Stomach (tissue), 9 donors: ENCODE measurements around the gene LHFPL2. TPM values are rescaled to one million over a fixed set of nuclear protein-coding genes. Genes with fewer than 3 reads are reported as not detected.

Source experiments
- DNase-seq, 2 donors: peaks; one replicate each; pipeline versions ENCODE4 v3.0.0 to v3.0.0-alpha.2; 2013 to 2019
- H3K27ac ChIP-seq, 5 donors: fragments of 200-600 bp in 4 of 5; sonication (generic) in 4 of 5; one replicate each; pipeline ENCODE4 v1.5.1; 2013 to 2019; ENCODE audit warnings: mild to moderate bottlenecking in 1 of 5, moderate library complexity in 1 of 5
- H3K27me3 ChIP-seq, 3 donors: fragments of 200-600 bp; sonication (generic); one replicate each; pipeline ENCODE4 v1.5.1; 2017 to 2019; ENCODE audit warnings: mixed run types in 1 of 3
- H3K36me3 ChIP-seq, 4 donors: fragments of 200-600 bp; sonication (generic); 1 replicate in 3 of 4; 2 replicates in 1 of 4; pipeline ENCODE4 v1.5.1; 2016 to 2019
- H3K4me1 ChIP-seq, 4 donors: fragments of 200-600 bp; sonication (generic); one replicate each; pipeline ENCODE4 v1.5.1; 2016 to 2019
- H3K4me3 ChIP-seq, 4 donors: fragments of 200-600 bp; sonication (generic) in 3 of 4; one replicate each; pipeline ENCODE4 v1.5.1; 2016 to 2019; ENCODE audit warnings: mild to moderate bottlenecking in 1 of 4
- H3K9me3 ChIP-seq, 4 donors: fragments of 200-600 bp; sonication (generic); one replicate each; pipeline ENCODE4 v1.5.1; 2016 to 2019
- CTCF ChIP-seq, 7 experiments: fragments of 450-650 bp in 4 of 7; fragments of 200-600 bp in 3 of 7; sonication (generic) in 3 of 7; IDR thresholded peaks; one replicate each; pipeline ENCODE4 v1.5.1; 2016 to 2019; ENCODE audit warnings: antibody characterized with exemption in 7 of 7, control low read depth in 2 of 7, mild to moderate bottlenecking in 1 of 7
- EP300 ChIP-seq: sonication (generic); formaldehyde crosslinking; IDR thresholded peaks from one replicate; pipeline ENCODE4 v1.6.1; 2017; ENCODE audit warnings: antibody characterized with exemption
- POLR2A ChIP-seq, 4 donors: fragments of 450-650 bp; IDR thresholded peaks; one replicate each; pipeline ENCODE4 v1.6.1; 2016; ENCODE audit warnings: antibody characterized with exemption in 4 of 4, control low read depth in 2 of 4, mild to moderate bottlenecking in 1 of 4, moderate library complexity in 1 of 4
- POLR2AphosphoS5 ChIP-seq, 3 donors: sonication (generic); formaldehyde crosslinking; IDR thresholded peaks; one replicate each; pipeline ENCODE4 v1.6.1; 2016; ENCODE audit warnings: antibody characterized with exemption in 3 of 3
- WGBS, 5 donors: extraction: QIAGEN DNeasy Blood & Tissue Kit in 3 of 5; methylation state at CpG; one replicate each; pipeline versions ENCODE4 v1.1.5 to v1.1.7; 2013 to 2018; 5-methylcytosine and 5-hydroxymethylcytosine counted together
- intact Hi-C: fragments of 100-400 bp; cut with DNase I; formaldehyde crosslinking; loops from one replicate; pipeline ENCODE4 v1.15.1; 2023; ENCODE audit warnings: low total_unique reads
- polyA plus RNA-seq, 3 donors: library from polyadenylated mRNA; stranded (reverse); fragments of 200-250 nt; gene quantifications; one replicate each; pipeline ENCODE4 v1.2.3, GENCODE V29; 2013
- total RNA-seq, 5 donors: library from RNA; depleted of rRNA; stranded (reverse); fragments of >200 nt; gene quantifications; one replicate each; pipeline versions ENCODE4 v1.1.0 to v1.2.3, GENCODE V29; 2014 to 2016
- donor health status: healthy with polysubstance abuse.
- donor health status: Bipolar disorder and iron deficiency.
- donor health status: healthy.

LHFPL2 gene
- total and polyA plus RNA-seq, 8 donors, result 3.7 to 53.6 (median 24.3) TPM

- intact Hi-C loops, result no loop called here
- Histone ChIP-seq H3K4me1 (peaks cover 9 to 29% (median 18%) of the 10 kb centered on the region in 4 donors), H3K36me3 (no peaks in the 10 kb centered on the region), H3K4me3 (no peak overlapping the region), H3K27me3 (no peaks in the 10 kb centered on the region), H3K27ac (peak overlapping the region in 1 of 5 donors; percentile 47), H3K9me3 (no peaks in the 10 kb centered on the region)
- 72 to 88% (median 84%) methylated on average over 6 of the region's 6 CpGs for WGBS, 5 donors
- no peak for DNase-seq
- TF ChIP-seq EP300 (no peak), POLR2A (IDR thresholded peaks at IDR 0.05) (no peak), CTCF (IDR thresholded peaks at IDR 0.05) (no peak), POLR2AphosphoS5 (IDR thresholded peaks at IDR 0.05) (peak in 1 of 3 donors; percentile 25)
These were observed 62.3 kb downstream of the LHFPL2 start for GRCh38 chr5:78586251-78586650.

- Histone ChIP-seq H3K36me3 (no peaks in the 10 kb centered on the region), H3K9me3 (no peaks in the 10 kb centered on the region), H3K27ac (peak overlapping the region in 3 of 5 donors; percentile 46 to 58 (median 50)), H3K27me3 (no peaks in the 10 kb centered on the region), H3K4me1 (peaks cover 0 to 29% (median 9%) of the 10 kb centered on the region in 4 donors), H3K4me3 (no peak overlapping the region)
- intact Hi-C loops, result no loop called here
- DNase-seq, result no peak
- TF ChIP-seq EP300, result no peak
- no peak for TF ChIP-seq POLR2A (IDR thresholded peaks at IDR 0.05)
- no peak for TF ChIP-seq POLR2AphosphoS5 (IDR thresholded peaks at IDR 0.05)
- no peak for TF ChIP-seq CTCF (IDR thresholded peaks at IDR 0.05)
These were observed 70.6 kb downstream of the LHFPL2 start for GRCh38 chr5:78578015-78578414.

GRCh38 chr5:78577071-78577807 lies 71.3 kb downstream of the LHFPL2 start:
- H3K4me1 ChIP-seq, result peaks cover 0 to 33% (median 9%) of the 10 kb centered on the region in 4 donors
- no peak overlapping the region for H3K4me3 ChIP-seq
- H3K36me3 ChIP-seq, result no peaks in the 10 kb centered on the region
- no peaks in the 10 kb centered on the region for H3K9me3 ChIP-seq
- DNase-seq, result no peak
- WGBS, 5 donors, result 65 to 85% (median 78%) methylated on average over 8 of the region's 8 CpGs
- no peaks in the 10 kb centered on the region for H3K27me3 ChIP-seq
- TF ChIP-seq CTCF (IDR thresholded peaks at IDR 0.05) (no peak), POLR2A (IDR thresholded peaks at IDR 0.05) (no peak), EP300 (no peak), POLR2AphosphoS5 (IDR thresholded peaks at IDR 0.05) (no peak)
- H3K27ac ChIP-seq, result peak overlapping the region in 3 of 5 donors; percentile 46 to 58 (median 50)
- intact Hi-C loops, result no loop called here

GRCh38 chr5:78576376-78576775 lies 72.2 kb downstream of the LHFPL2 start:
- H3K36me3 ChIP-seq, result no peaks in the 10 kb centered on the region
- H3K4me3 ChIP-seq, result no peak overlapping the region
- H3K9me3 ChIP-seq, result no peaks in the 10 kb centered on the region
- 78 to 90% (median 84%) methylated on average over 3 of the region's 3 CpGs for WGBS, 5 donors
- H3K4me1 ChIP-seq, result peaks cover 0 to 33% (median 9%) of the 10 kb centered on the region in 4 donors
- TF ChIP-seq POLR2AphosphoS5 (IDR thresholded peaks at IDR 0.05) (no peak), EP300 (no peak), POLR2A (IDR thresholded peaks at IDR 0.05) (no peak), CTCF (IDR thresholded peaks at IDR 0.05) (no peak)
- intact Hi-C loops, result no loop called here
- peak overlapping the region in 1 of 5 donors; percentile 58 for H3K27ac ChIP-seq
- no peak for DNase-seq
- no peaks in the 10 kb centered on the region for H3K27me3 ChIP-seq
